Ascending aorta (tissue), 2 donors: ENCODE data around the gene AK3. TPM values are rescaled to one million over a fixed set of nuclear protein-coding genes. Genes with fewer than 3 reads are reported as not detected.

Experiments used
- DNase-seq, 2 donors: peaks; one replicate each; pipeline ENCODE4 v3.0.0-alpha.2; 2019; ENCODE audit warnings: low spot score in 2 of 2
- H3K27ac ChIP-seq, 2 donors: fragments of 200-600 bp; sonication (generic); one replicate each; pipeline ENCODE4 v1.5.1; 2016 to 2017; ENCODE audit warnings: mild to moderate bottlenecking in 1 of 2
- H3K27me3 ChIP-seq: fragments of 200-600 bp; sonication (generic); one replicate; pipeline ENCODE4 v1.5.1; 2017
- H3K36me3 ChIP-seq, 2 donors: fragments of 200-600 bp; sonication (generic); one replicate each; pipeline ENCODE4 v1.5.1; 2016
- H3K4me1 ChIP-seq, 2 donors: fragments of 200-600 bp; sonication (generic); one replicate each; pipeline ENCODE4 v1.5.1; 2016 to 2017; ENCODE audit warnings: mild to moderate bottlenecking in 1 of 2
- H3K4me3 ChIP-seq, 2 donors: fragments of 200-600 bp; sonication (generic); one replicate each; pipeline ENCODE4 v1.5.1; 2016 to 2017; ENCODE audit warnings: mild to moderate bottlenecking in 1 of 2
- H3K9me3 ChIP-seq, 2 donors: fragments of 200-600 bp; sonication (generic); one replicate each; pipeline ENCODE4 v1.5.1; 2016
- intact Hi-C: fragments of 100-400 bp; cut with DNase I; formaldehyde crosslinking; loops from one replicate; pipeline ENCODE4 v1.15.1; 2023
- total RNA-seq: library from RNA; depleted of rRNA; stranded (reverse); fragments of >200 nt; gene quantifications from one replicate; pipeline ENCODE4 v1.1.0, GENCODE V29; 2016
- TF ChIP-seq, protein P1 (sequence below), 3 experiments: fragments of 200-600 bp in 2 of 3; fragments of 450-650 bp in 1 of 3; sonication (generic) in 2 of 3; IDR thresholded peaks; one replicate each; pipeline ENCODE4 v1.5.1; 2016 to 2019; ENCODE audit warnings: antibody characterized with exemption in 3 of 3, mild to moderate bottlenecking in 1 of 3, moderate library complexity in 1 of 3

The AK3 gene
- total RNA-seq, 1 donor from 2014 or later, result 37.1 TPM

DNA sequence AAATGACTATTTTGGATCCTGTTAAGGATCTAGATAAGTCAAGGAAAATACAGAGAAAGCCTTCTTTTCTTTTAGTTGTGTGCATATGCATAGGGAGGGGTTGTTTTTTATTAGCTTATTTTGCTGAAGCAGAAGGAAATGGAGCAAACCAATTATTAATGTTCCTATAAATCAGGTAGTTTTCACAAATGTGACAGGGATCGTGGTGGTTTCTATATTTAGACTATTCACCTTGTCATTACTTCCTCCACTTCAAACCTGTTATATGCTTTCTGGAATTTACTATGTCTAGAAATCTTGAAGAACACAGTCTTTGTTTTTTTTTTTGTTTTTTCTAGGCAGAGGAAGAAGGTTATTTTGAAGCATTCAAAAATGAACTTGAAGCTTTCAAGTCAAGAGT is 39.5 kb downstream of the AK3 start:
- intact Hi-C loops, result no loop called here
- Histone ChIP-seq H3K4me3 (no peak overlapping the region), H3K36me3 (peaks cover 54 to 63% of the 10 kb centered on the region in 2 donors), H3K27ac (no peak overlapping the region), H3K4me1 (no peaks in the 10 kb centered on the region), H3K27me3 (no peaks in the 10 kb centered on the region), H3K9me3 (no peaks in the 10 kb centered on the region)
- no peak for DNase-seq
- TF ChIP-seq, protein P1, sequence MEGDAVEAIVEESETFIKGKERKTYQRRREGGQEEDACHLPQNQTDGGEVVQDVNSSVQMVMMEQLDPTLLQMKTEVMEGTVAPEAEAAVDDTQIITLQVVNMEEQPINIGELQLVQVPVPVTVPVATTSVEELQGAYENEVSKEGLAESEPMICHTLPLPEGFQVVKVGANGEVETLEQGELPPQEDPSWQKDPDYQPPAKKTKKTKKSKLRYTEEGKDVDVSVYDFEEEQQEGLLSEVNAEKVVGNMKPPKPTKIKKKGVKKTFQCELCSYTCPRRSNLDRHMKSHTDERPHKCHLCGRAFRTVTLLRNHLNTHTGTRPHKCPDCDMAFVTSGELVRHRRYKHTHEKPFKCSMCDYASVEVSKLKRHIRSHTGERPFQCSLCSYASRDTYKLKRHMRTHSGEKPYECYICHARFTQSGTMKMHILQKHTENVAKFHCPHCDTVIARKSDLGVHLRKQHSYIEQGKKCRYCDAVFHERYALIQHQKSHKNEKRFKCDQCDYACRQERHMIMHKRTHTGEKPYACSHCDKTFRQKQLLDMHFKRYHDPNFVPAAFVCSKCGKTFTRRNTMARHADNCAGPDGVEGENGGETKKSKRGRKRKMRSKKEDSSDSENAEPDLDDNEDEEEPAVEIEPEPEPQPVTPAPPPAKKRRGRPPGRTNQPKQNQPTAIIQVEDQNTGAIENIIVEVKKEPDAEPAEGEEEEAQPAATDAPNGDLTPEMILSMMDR (IDR thresholded peaks at IDR 0.05), result no peak

DNA sequence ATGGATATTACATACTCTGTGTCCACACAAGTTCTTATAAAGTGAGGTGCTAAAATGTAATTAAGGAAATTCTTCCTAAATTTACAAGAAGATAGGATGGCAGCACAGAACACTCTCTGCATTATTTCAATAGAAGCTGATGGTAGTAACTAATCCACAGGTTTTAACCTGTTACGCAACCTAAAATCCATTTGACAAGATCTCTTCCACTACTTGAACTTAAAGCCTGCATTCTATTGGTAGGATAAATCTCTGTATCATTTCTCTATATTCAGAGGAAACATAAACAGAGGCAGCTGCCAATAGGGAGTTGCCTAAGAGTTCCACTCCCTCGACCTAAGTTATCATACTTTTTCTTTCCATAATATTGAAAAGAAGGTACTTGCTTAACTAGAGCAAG is 40.1 kb downstream of the AK3 start:
- H3K4me3 ChIP-seq, result no peak overlapping the region
- no peaks in the 10 kb centered on the region for H3K27me3 ChIP-seq
- H3K36me3 ChIP-seq, result peaks cover 49 to 59% of the 10 kb centered on the region in 2 donors
- intact Hi-C loops, result no loop called here
- no peaks in the 10 kb centered on the region for H3K4me1 ChIP-seq
- H3K9me3 ChIP-seq, result no peaks in the 10 kb centered on the region
- no peak overlapping the region for H3K27ac ChIP-seq
- DNase-seq, result no peak
- TF ChIP-seq, protein P1 (IDR thresholded peaks at IDR 0.05), result no peak

DNA sequence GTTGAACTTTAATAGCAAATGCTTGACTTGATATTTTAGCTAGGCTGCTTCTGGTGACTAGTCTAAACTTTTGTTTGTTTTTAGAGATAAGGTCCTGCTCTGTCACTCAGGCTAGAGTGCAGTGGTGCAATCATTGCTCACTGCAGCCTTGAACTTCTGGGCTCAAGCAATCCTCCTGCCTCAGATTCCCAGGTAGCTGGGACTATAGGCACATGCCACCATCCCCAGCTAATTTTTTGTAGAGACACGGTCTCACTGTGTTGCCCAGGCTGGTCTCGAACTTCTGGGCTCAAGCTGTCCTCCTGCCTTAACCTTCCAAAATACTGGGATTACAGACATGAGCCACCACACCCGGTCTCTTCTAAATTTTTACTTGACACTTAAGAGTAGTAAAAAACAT is 40.9 kb downstream of the AK3 start:
- Histone ChIP-seq H3K4me3 (no peak overlapping the region), H3K27me3 (no peaks in the 10 kb centered on the region), H3K9me3 (no peaks in the 10 kb centered on the region), H3K27ac (no peak overlapping the region), H3K4me1 (no peaks in the 10 kb centered on the region), H3K36me3 (peaks cover 49 to 56% of the 10 kb centered on the region in 2 donors)
- TF ChIP-seq, protein P1 (IDR thresholded peaks at IDR 0.05), result no peak
- intact Hi-C loops, result no loop called here
- no peak for DNase-seq

DNA sequence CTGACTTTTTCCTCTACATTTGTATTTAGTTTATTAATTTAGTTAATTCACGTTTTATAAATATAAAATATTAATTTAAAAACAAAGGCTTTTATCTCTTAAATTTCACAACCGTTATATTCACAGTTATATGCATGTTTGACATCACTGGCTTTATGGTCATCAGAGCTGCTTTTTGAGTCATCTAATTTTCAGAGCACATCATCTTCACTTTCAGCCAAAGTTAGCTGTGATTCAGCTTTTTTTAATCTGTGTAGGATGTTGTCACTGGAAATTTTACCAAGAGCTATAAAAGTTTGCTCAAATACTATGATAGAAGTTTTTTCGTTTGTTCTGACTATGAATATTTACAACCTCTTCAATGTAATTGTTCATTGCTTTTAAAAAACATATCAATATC is 49.2 kb downstream of the AK3 start:
- Histone ChIP-seq H3K27me3 (no peaks in the 10 kb centered on the region), H3K4me3 (no peak overlapping the region), H3K9me3 (no peaks in the 10 kb centered on the region), H3K27ac (no peak overlapping the region), H3K36me3 (peaks cover 1 to 24% of the 10 kb centered on the region in 2 donors), H3K4me1 (peaks cover 0 to 38% of the 10 kb centered on the region in 2 donors)
- TF ChIP-seq, protein P1 (IDR thresholded peaks at IDR 0.05), result no peak
- no peak for DNase-seq
- intact Hi-C loops, result no loop called here

DNA sequence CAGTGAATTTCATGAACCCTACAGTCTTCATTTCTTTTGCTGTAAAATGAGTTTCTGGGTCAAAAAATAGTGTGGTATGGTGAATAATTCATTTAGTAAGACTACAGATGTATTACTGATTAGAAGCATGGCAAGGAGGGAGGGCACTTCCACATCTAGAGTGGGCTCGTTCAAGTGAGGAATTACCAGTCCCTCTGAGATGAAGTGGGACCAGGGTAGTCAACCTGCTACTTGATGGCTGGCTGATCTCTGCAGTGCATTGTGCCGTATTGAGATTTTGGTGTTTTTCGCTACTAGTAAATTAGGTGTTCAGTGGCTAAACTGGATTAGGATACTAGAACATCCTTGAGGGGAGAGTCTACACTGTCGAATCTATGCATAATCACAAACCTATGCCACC is 50.9 kb downstream of the AK3 start:
- Histone ChIP-seq H3K36me3 (peaks cover 4 to 35% of the 10 kb centered on the region in 2 donors), H3K27me3 (no peaks in the 10 kb centered on the region), H3K27ac (peak overlapping the region; percentile 70 to 74), H3K9me3 (no peaks in the 10 kb centered on the region), H3K4me1 (peaks cover 0 to 45% of the 10 kb centered on the region in 2 donors), H3K4me3 (peak overlapping the region in 1 of 2 donors; percentile 22)
- DNase-seq, result no peak
- intact Hi-C loops, result no loop called here
- TF ChIP-seq, protein P1 (IDR thresholded peaks at IDR 0.05), result no peak

DNA sequence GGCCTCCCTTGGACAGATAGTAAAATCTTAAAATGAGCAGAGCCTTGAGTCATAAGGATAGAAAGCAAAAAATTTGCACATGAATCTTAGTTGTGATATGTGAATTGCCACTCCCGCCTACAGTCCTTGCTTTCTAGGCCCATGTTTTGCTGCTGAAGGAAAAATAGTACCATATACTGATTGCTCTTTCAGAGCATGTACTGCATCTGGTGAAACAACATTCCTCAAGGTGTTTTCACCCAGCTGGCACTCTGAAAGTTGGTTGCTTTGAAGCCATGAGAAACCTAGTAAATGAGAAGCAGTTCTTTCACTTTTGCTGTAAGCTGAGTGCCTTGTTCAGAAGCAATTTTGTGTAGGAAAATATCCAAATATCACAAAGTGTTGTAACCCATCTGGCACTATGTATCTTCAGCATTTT is 51.3 kb downstream of the AK3 start:
- intact Hi-C loops, result no loop called here
- peak overlapping the region in 1 of 2 donors; percentile 22 for H3K4me3 ChIP-seq
- H3K27ac ChIP-seq, result peak overlapping the region; percentile 70 to 74
- no peak for DNase-seq
- H3K36me3 ChIP-seq, result peaks cover 4 to 33% of the 10 kb centered on the region in 2 donors
- peaks cover 0 to 45% of the 10 kb centered on the region in 2 donors for H3K4me1 ChIP-seq
- no peaks in the 10 kb centered on the region for H3K27me3 ChIP-seq
- no peaks in the 10 kb centered on the region for H3K9me3 ChIP-seq
- TF ChIP-seq, protein P1 (IDR thresholded peaks at IDR 0.05), result no peak
